IgD-negative memory B cell (primary cell): ENCODE data around the gene TMEM238L. TPM values are rescaled to one million over a fixed set of nuclear protein-coding genes. Genes with fewer than 3 reads are reported as not detected.

Experiments used
- H3K27ac Mint-ChIP-seq, 3 donors: one replicate each; pipeline ENCODE4 v1.8.0; 2020 to 2022; ENCODE audit warnings: mild to moderate bottlenecking in 3 of 3, mixed read lengths in 3 of 3, moderate library complexity in 1 of 3
- H3K27me3 Mint-ChIP-seq: one replicate; pipeline ENCODE4 v1.8.0; 2021; ENCODE audit warnings: mixed read lengths
- H3K36me3 Mint-ChIP-seq: one replicate; pipeline ENCODE4 v1.8.0; 2020; ENCODE audit warnings: mild to moderate bottlenecking, mixed read lengths
- H3K4me1 Mint-ChIP-seq, 3 donors: one replicate each; pipeline ENCODE4 v1.8.0; 2020 to 2022; ENCODE audit warnings: mixed read lengths in 3 of 3, mild to moderate bottlenecking in 1 of 3
- H3K4me3 Mint-ChIP-seq, 4 donors: one replicate each; pipeline ENCODE4 v1.8.0; 2020 to 2022; ENCODE audit warnings: mild to moderate bottlenecking in 4 of 4, mixed read lengths in 4 of 4, moderate library complexity in 3 of 4
- H3K9me3 Mint-ChIP-seq, 3 donors: one replicate each; pipeline ENCODE4 v1.8.0; 2020 to 2021; ENCODE audit warnings: mixed read lengths in 3 of 3, mild to moderate bottlenecking in 1 of 3
- polyA plus RNA-seq: library from polyadenylated mRNA; unstranded; fragments of 300-500 nt; fragmentation: Illumina TruSeq; gene quantifications from one replicate; pipeline ENCODE4 v1.2.3, GENCODE V29; 2021

The TMEM238L gene
- polyA plus RNA-seq, 1 donor from 2014 or later = not detected

DNA sequence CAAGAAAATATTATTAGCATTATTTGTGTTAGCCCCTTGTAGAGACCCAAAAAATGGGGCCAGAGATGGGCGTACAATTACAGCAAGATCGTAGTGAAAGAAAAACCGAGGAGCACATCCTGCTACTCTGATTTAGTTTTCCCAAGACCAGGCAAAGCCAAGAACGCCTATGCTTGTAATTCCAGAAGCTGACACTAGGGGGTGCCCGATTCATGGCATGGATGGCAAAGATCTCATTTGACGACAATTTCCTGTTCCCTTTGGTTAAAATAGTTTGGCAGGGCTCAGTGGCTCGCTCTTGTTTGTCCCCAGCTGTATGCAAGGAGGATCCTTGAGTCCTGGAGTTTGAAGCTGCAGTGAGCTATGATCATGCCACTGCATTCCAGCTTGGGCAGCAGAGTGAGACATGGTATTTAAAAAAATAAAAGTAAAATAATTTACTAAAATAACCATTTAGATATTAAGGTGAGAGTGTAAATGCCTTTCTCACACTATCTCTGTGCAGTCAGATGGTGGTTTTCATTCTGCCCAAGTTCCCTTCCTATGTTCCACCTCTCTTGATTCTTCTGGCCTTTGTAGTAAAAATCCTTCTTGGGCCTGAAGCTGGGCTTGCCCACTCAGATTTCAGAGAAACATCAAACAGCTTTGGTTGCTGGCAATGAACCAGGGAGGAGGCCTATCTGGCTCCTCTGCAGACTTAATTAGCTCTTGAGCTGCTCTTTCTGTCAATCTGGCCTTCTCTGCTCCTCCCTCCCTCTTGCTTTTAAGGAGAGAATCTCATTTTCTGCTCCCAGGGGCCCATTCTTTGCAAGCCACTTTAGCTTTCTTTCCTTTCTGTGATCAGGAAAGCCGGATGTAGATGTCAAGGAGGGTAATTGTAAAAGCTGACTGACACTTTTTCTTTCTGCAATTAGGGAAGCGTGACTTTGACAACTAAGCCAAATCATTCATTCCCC is 31.2 kb downstream of the TMEM238L start:
- Mint-ChIP-seq H3K4me1 (peaks cover 0 to 3% (median 0%) of the 10 kb centered on the region in 3 donors), H3K9me3 (peaks cover 4 to 13% (median 9%) of the 10 kb centered on the region in 3 donors), H3K27me3 (peaks cover 3% of the 10 kb centered on the region), H3K4me3 (peak overlapping the region in 1 of 4 donors; percentile 43), H3K27ac (no peak overlapping the region), H3K36me3 (no peaks in the 10 kb centered on the region)

DNA sequence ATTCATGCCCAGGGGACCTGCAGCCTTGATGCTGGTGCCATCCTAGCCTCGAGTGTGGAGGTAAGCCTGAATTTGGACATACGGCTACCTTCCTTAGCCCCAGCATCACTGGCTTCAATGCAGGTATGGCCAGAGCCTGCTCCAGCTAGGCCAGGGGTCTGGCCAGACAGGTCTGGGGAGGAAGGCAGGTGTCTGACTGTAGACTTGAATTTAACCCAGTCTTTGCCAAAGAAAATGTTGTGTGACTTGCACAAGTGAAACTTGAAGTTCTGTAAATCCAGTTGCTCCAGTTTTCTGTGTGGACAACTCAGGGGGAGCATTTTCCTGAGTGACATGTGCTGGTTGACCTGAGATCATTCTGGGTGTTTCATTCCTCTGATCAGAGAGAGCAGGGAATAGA is 32.8 kb downstream of the TMEM238L start:
- H3K9me3 Mint-ChIP-seq = peaks cover 4 to 20% (median 9%) of the 10 kb centered on the region in 3 donors
- peaks cover 1% of the 10 kb centered on the region for H3K36me3 Mint-ChIP-seq
- H3K4me3 Mint-ChIP-seq = no peak overlapping the region
- peaks cover 3% of the 10 kb centered on the region for H3K27me3 Mint-ChIP-seq
- no peak overlapping the region for H3K27ac Mint-ChIP-seq
- peaks cover 0 to under 1% (median 0%) of the 10 kb centered on the region in 3 donors for H3K4me1 Mint-ChIP-seq

DNA sequence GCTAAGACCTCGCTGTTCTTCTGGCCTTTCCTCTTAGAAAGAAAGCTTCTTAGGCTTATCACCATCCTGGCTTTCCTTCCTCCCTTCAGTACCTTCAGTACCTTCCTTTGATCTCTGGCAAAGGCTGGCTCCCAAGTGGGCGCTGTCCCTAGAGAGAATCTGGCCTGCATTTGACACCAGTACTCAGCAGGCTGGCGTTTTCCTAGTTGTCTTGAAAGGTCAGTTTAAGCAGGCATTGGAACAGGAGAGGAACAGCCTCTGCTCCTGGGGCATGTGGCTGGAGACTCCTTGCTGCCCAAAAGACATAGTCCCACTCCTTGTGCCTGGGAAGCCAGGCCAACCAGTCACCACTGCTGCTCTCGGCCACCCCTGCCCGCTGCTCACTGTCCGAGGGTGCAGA is 34.1 kb downstream of the TMEM238L start:
- Mint-ChIP-seq H3K36me3 (peaks cover 1% of the 10 kb centered on the region), H3K4me1 (no peaks in the 10 kb centered on the region), H3K27ac (no peak overlapping the region), H3K9me3 (peaks cover 2 to 19% (median 9%) of the 10 kb centered on the region in 3 donors), H3K27me3 (peaks cover 2% of the 10 kb centered on the region), H3K4me3 (no peak overlapping the region)

DNA sequence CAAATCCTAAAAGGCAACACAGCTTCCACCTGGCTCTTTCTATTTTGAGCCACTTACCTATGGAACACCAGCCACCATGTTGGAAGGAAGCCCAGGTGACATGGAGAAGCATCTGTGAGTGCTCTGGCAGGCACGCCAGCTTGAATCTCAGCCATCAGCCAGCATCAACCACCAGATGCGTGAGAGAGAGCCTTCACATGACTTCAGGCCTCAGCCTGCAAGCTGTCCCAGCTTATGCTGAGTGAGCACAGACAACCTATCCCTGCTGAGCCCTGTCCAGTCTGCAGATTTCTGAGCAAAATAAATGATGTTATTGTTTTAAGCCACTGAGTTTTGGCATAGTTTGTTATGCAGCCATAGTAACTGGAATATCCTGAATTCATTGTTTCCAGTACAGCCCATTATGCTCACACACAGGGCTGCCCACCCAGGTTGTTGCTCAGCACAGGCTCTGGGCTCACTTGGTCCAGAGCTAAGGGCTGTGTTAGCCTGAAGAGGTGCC is 35.1 kb downstream of the TMEM238L start:
- Mint-ChIP-seq H3K27me3 (peaks cover 2% of the 10 kb centered on the region), H3K4me3 (no peak overlapping the region), H3K9me3 (peaks cover 2 to 19% (median 9%) of the 10 kb centered on the region in 3 donors), H3K36me3 (peaks cover 1% of the 10 kb centered on the region), H3K4me1 (no peaks in the 10 kb centered on the region), H3K27ac (no peak overlapping the region)

DNA sequence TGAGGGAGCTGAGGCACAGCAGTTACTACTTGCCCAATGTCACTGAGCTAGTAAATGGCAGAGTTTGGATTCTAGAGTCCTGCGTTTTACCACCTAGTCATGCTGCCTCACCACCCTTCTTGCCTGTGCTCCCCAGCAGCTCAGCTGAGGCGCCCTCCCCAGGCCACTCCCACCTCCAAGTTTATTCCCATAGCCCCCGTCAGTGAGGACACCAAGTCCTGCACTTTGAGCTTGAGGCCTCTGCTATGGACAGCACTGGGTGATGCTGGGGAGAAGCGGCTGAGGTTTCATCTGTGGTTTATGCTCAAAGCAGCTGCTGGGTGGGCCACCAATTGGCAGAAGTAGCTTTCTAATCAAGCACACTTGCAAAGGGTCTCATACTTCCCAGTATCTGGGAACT is 36.7 kb downstream of the TMEM238L start:
- Mint-ChIP-seq H3K9me3 (peaks cover 0 to 16% (median 6%) of the 10 kb centered on the region in 3 donors), H3K36me3 (peaks cover 1% of the 10 kb centered on the region), H3K27ac (no peak overlapping the region), H3K27me3 (peaks cover 2% of the 10 kb centered on the region), H3K4me3 (no peak overlapping the region), H3K4me1 (no peaks in the 10 kb centered on the region)

DNA sequence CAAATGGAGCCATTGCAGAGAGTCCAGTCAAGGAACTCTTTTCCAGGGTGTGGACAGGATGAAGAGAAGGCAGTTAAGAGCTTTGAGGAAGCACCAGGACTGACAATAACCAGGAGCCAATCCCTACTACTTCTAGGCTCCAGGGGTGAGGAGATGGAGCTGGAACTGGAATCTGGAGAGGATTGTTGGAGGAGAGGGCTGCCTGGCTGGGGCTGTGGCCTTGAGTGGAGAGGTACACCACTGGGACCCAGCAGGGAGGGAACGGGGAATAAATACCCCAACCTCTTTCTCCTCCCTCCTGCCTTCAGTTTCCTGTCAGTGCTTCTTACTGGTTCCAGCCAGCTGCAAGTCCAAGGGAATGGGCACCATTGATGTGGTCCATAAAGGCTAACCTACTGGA is 41.9 kb downstream of the TMEM238L start:
- Mint-ChIP-seq H3K9me3 (peaks cover 0 to 8% (median 0%) of the 10 kb centered on the region in 3 donors), H3K27me3 (no peaks in the 10 kb centered on the region), H3K36me3 (peaks cover 3% of the 10 kb centered on the region), H3K27ac (no peak overlapping the region), H3K4me3 (no peak overlapping the region), H3K4me1 (no peaks in the 10 kb centered on the region)

DNA sequence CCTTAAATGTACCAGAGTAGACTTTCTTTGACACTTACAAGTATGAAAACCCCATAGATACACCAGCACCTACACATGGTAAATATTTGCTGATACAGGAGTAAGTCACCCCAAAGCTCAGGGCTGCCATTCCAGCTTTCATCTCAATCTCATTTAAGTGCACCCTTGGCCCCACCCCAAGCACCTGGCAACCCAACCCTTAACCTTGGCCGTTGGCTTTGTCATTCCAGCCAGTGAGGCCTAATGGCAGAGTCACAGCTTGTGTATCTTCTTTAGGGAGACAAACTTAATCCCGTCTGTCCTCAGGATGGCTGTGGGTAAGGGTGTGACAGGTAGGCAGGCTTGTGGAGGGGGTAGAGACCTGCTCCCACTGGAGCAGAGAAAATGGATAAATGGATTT is 42.6 kb downstream of the TMEM238L start:
- Mint-ChIP-seq H3K9me3 (peaks cover 0 to 3% (median 0%) of the 10 kb centered on the region in 3 donors), H3K4me3 (no peak overlapping the region), H3K4me1 (no peaks in the 10 kb centered on the region), H3K27me3 (no peaks in the 10 kb centered on the region), H3K27ac (no peak overlapping the region), H3K36me3 (peaks cover 2% of the 10 kb centered on the region)

DNA sequence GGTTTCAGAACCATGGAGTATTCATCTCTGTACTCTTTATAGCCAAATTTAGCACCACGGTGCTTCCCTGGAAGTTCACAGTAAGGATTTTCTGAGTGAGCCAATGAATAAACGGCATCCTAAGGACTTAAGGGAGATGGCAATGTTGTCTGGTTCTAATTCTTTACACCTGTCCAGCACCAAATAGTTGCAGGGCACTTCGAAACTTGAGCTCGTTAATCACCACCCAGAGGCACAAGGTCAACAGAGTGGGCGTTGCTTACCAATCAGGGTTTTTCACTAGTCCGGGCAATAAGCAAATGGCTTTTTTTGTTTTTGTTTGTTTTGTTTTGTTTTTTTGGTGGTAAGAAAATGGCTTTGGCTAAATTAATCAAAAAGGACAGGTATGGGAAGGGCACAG is 45.8 kb downstream of the TMEM238L start:
- no peak overlapping the region for H3K4me3 Mint-ChIP-seq
- no peaks in the 10 kb centered on the region for H3K27me3 Mint-ChIP-seq
- H3K4me1 Mint-ChIP-seq = no peaks in the 10 kb centered on the region
- no peaks in the 10 kb centered on the region for H3K9me3 Mint-ChIP-seq
- no peak overlapping the region for H3K27ac Mint-ChIP-seq
- peaks cover 2% of the 10 kb centered on the region for H3K36me3 Mint-ChIP-seq

DNA sequence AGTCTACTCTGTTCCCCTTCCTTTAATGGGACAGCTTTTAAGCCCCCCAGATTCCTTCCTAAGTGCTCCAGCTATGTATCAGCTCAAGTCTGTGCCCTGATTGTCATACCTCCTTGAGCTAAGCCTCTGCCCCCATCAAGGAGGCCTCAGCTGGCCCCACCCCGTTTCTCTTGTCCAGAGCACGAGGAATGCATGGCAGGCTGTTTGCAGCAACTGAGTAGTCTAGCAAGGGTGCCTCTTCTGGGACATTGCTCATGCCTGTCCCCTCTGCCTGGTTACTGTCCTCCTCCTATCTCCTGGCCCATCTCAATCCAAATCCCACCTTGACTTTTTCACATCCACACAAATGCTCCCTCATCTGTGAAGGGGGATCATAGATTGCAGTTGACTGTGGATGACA is 46.3 kb downstream of the TMEM238L start:
- Mint-ChIP-seq H3K9me3 (no peaks in the 10 kb centered on the region), H3K4me1 (no peaks in the 10 kb centered on the region), H3K36me3 (peaks cover 2% of the 10 kb centered on the region), H3K27ac (no peak overlapping the region), H3K27me3 (no peaks in the 10 kb centered on the region), H3K4me3 (no peak overlapping the region)

DNA sequence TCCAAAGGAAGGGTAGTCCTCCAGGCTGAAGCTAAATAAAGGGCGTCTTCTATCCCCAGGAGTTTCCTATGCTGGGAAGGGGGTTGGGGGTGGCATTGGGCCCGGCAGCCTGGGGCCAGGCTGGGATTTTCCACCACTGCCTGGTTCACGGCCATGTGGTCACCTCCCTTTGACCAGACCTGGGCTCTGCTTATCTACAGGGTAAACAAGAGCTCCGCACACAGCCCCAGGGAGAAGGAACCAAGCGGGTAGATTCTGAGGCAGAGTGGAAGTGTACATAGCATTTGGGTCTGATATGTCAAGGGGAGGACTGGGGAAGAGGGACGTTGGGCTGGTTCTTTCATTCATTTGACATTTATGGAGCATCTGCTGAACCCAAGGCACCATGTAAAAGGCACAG is 46.8 kb downstream of the TMEM238L start:
- no peaks in the 10 kb centered on the region for H3K27me3 Mint-ChIP-seq

DNA sequence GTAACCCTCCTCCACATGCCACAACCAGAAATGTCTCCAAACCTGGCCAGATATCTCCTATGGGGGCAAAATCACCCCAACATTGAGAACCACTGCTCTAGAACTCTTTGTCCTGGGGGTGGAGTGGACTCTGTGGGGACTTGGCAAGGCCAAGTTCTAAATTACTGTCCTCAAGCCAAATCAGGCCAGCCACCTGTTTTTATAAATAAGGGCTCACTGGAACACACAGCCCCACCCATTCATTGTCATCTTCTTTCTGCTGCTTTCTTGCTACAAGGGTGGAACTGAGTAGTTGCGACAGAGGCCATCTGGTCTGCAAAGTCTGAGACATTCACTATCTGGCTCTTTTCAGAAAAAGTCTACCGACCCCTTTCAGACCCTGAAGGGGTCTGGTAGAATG is 47.3 kb downstream of the TMEM238L start:
- H3K4me3 Mint-ChIP-seq = peak overlapping the region in 1 of 4 donors; percentile 18
- peaks cover 2% of the 10 kb centered on the region for H3K36me3 Mint-ChIP-seq
- no peaks in the 10 kb centered on the region for H3K4me1 Mint-ChIP-seq
- H3K9me3 Mint-ChIP-seq = no peaks in the 10 kb centered on the region
- no peak overlapping the region for H3K27ac Mint-ChIP-seq
- no peaks in the 10 kb centered on the region for H3K27me3 Mint-ChIP-seq

More for the DNA sequence above, 46.8 kb downstream of the TMEM238L start:
- H3K4me3 Mint-ChIP-seq = peak overlapping the region in 1 of 4 donors; percentile 18
- peaks cover 2% of the 10 kb centered on the region for H3K36me3 Mint-ChIP-seq
- H3K27ac Mint-ChIP-seq = no peak overlapping the region
- H3K9me3 Mint-ChIP-seq = no peaks in the 10 kb centered on the region
- no peaks in the 10 kb centered on the region for H3K4me1 Mint-ChIP-seq

DNA sequence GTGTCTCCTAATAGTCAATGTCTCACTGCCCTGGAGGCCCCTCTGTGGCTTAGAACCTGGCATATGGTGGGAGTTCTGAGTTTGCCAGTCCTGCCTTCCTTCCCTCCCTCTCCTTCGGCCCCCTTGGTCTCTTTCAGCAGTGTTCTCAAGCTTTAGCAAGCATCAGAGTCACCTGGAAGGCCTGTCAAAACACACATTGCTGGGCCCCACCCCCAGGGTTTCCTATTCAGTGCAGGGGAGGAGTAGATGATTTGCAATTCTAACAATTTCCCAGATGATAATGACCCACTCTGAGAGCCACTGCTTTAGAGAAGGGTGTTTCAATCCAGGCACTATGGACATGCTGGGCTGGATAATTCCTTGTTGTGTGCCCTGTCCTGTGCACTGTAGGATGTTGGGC is 47.7 kb downstream of the TMEM238L start:
- no peak overlapping the region for H3K4me3 Mint-ChIP-seq
- no peaks in the 10 kb centered on the region for H3K4me1 Mint-ChIP-seq
- peaks cover 2% of the 10 kb centered on the region for H3K36me3 Mint-ChIP-seq
- no peak overlapping the region for H3K27ac Mint-ChIP-seq
- no peaks in the 10 kb centered on the region for H3K9me3 Mint-ChIP-seq
- no peaks in the 10 kb centered on the region for H3K27me3 Mint-ChIP-seq

DNA sequence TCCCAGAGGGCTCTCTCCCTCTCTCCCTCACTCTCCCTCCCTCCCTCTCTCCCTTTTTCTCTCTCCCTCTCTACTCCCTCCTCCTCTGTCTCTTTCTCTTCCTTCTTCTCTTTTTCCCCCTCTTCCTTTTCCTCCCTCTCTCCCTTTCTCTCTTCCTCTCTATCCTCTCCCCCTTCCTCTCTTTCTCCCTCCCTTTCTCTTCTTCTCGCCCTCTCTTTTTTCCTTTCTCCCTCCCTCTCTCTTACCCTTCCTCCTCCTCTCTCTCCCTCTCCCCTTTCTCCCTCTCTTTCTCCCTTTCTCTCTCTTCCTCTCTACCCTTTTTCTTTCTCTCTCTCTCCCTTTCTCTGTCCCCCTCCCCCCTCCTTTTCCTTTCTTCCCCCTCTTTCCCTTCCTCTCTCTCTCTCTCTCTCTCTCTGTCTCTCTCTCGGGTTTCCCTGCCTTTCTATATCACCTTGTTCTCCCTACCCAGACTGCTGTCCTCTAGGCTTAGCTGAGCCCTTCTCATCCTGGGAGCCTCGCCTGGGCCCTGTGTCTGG is 48.2 kb downstream of the TMEM238L start:
- H3K27ac Mint-ChIP-seq = no peak overlapping the region
- no peaks in the 10 kb centered on the region for H3K9me3 Mint-ChIP-seq
- H3K4me3 Mint-ChIP-seq = no peak overlapping the region
- H3K27me3 Mint-ChIP-seq = no peaks in the 10 kb centered on the region
- no peaks in the 10 kb centered on the region for H3K4me1 Mint-ChIP-seq
- peaks cover 2% of the 10 kb centered on the region for H3K36me3 Mint-ChIP-seq

DNA sequence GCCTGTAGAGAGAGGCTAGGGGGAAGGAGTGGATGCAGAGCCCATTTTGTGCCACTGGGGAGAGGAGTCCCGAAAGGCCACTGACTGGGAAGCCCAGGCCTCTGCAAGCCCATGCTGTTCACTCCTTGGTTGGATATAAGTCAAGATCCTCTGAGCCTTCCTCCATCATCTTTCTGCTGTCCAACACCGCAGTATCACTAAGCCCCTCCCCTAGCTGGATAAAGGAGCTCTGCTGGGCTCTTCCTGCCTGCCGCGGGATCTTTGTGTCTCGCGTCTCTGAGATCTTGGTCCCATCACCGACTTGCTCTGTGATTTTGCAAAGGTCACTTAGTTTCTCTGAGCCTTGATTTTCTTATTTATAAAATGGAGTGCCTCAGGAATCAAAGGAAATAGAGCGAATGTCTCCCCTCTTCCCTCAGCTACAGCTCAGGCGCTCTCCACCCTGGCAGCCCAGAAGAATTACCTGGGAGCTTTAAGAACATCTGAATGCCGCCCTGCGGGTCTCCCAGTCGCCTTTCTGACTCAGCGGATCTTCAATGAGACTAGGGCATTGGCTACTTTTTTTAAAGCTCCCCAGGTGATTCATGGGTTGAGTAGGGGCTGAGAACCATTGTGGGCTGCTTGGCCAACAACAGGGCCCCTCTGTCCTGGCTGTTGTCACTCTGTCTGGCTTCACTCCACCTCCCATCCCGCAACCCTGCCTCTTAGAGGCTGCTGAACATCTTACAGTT is 48.9 kb downstream of the TMEM238L start:
- Mint-ChIP-seq H3K27me3 (no peaks in the 10 kb centered on the region), H3K36me3 (peaks cover 2% of the 10 kb centered on the region), H3K4me3 (no peak overlapping the region), H3K4me1 (no peaks in the 10 kb centered on the region), H3K9me3 (no peaks in the 10 kb centered on the region), H3K27ac (no peak overlapping the region)

DNA sequence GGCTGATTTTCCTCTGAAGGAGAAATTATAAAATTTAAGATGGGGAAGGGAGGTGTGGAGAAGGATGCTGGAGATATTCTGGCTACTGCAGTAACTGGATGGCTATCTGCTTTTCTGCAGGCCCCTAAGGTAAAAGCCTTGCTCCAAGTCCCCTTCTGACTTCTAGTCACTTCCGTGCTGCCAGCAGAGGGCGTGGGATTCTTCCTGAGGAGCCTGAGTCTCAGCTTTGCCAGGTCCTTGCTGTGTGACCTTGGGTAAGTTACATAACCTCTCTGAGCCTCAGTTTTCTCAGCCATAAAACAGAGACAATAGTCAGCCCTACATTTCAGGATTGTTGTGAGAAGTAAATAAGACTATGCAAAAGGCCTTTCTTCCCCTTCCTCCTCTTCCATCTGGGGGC is 49.8 kb downstream of the TMEM238L start:
- H3K36me3 Mint-ChIP-seq = peaks cover 2% of the 10 kb centered on the region
- H3K4me1 Mint-ChIP-seq = no peaks in the 10 kb centered on the region
- H3K9me3 Mint-ChIP-seq = no peaks in the 10 kb centered on the region
- no peak overlapping the region for H3K27ac Mint-ChIP-seq
- H3K27me3 Mint-ChIP-seq = no peaks in the 10 kb centered on the region
- H3K4me3 Mint-ChIP-seq = no peak overlapping the region
